ENCODE results near the gene TNNI2.
"Not testable (repeated sequence)": the region's sequence is repeated elsewhere in the genome, so short reads cannot be mapped to it uniquely, and the experiment has no call there.

TNNI2 gene

GRCh38 chr11:1797391-1798125, 41.2 kb upstream of the TNNI2 start:
- Histone ChIP-seq H3K27me3 (ENCODE audit: control insufficient read depth, insufficient read depth, low read length) (no peaks in the 10 kb centered on the region), H3K9ac (no peak overlapping the region), H3K9me3 (ENCODE audit: control insufficient read depth, low read length) (no peaks in the 10 kb centered on the region), H3K4me1 (no peaks in the 10 kb centered on the region), H3K36me3 (ENCODE audit: control insufficient read depth, insufficient read depth, low read length) (no peaks in the 10 kb centered on the region), H3K79me2 (no peaks in the 10 kb centered on the region), H3K27ac (no peak overlapping the region), H3K4me3 (ENCODE audit: low read depth, low read length) (no peak overlapping the region), H3K4me2 (ENCODE audit: low read length) (no peak overlapping the region), H2AFZ (no peak overlapping the region)
- no peak for TF ChIP-seq CTCF (IDR thresholded peaks at IDR 0.05)

GRCh38 chr11:1803246-1803645, 35.5 kb upstream of the TNNI2 start:
- Histone ChIP-seq H3K4me2 (ENCODE audit: low read length) (no peak overlapping the region), H3K4me3 (ENCODE audit: low read depth, low read length) (no peak overlapping the region), H3K27ac (no peak overlapping the region), H3K79me2 (no peaks in the 10 kb centered on the region), H3K27me3 (ENCODE audit: control insufficient read depth, insufficient read depth, low read length) (no peaks in the 10 kb centered on the region), H3K36me3 (ENCODE audit: control insufficient read depth, insufficient read depth, low read length) (no peaks in the 10 kb centered on the region), H3K4me1 (no peaks in the 10 kb centered on the region), H3K9ac (no peak overlapping the region), H3K9me3 (ENCODE audit: control insufficient read depth, low read length) (no peaks in the 10 kb centered on the region), H2AFZ (no peak overlapping the region)
- no peak for TF ChIP-seq CTCF (IDR thresholded peaks at IDR 0.05)

GRCh38 chr11:1803835-1804519, 34.8 kb upstream of the TNNI2 start:
- not testable (repeated sequence) for H3K4me2 ChIP-seq (ENCODE audit: low read length)

GRCh38 chr11:1805525-1805924, 33.3 kb upstream of the TNNI2 start:
- no peaks in the 10 kb centered on the region for H3K9me3 ChIP-seq (ENCODE audit: control insufficient read depth, low read length)
- no peaks in the 10 kb centered on the region for H3K4me1 ChIP-seq
- no peaks in the 10 kb centered on the region for H3K79me2 ChIP-seq
- no peaks in the 10 kb centered on the region for H3K36me3 ChIP-seq (ENCODE audit: control insufficient read depth, insufficient read depth, low read length)
- H3K27me3 ChIP-seq (ENCODE audit: control insufficient read depth, insufficient read depth, low read length), result no peaks in the 10 kb centered on the region
- no peak for TF ChIP-seq CTCF (IDR thresholded peaks at IDR 0.05)
- no peak overlapping the region for H3K4me3 ChIP-seq (ENCODE audit: low read depth, low read length)
- H3K9ac ChIP-seq, result no peak overlapping the region
- no peak overlapping the region for H3K4me2 ChIP-seq (ENCODE audit: low read length)
- no peak overlapping the region for H3K27ac ChIP-seq
- no peak overlapping the region for H2AFZ ChIP-seq

More at GRCh38 chr11:1803835-1804519, 34.8 kb upstream of the TNNI2 start:
- H3K9me3 ChIP-seq (ENCODE audit: control insufficient read depth, low read length); H3K36me3 ChIP-seq (ENCODE audit: control insufficient read depth, insufficient read depth, low read length); H3K4me3 ChIP-seq (ENCODE audit: low read depth, low read length); H3K27ac ChIP-seq; H2AFZ ChIP-seq; H3K4me1 ChIP-seq; H3K27me3 ChIP-seq (ENCODE audit: control insufficient read depth, insufficient read depth, low read length); H3K9ac ChIP-seq; H3K79me2 ChIP-seq: not testable (repeated sequence)

- H2AFZ ChIP-seq, result no peak overlapping the region
- no peak overlapping the region for H3K4me3 ChIP-seq (ENCODE audit: low read depth, low read length)
- H3K9me3 ChIP-seq (ENCODE audit: control insufficient read depth, low read length), result no peaks in the 10 kb centered on the region
- no peak for TF ChIP-seq CTCF (IDR thresholded peaks at IDR 0.05)
- H3K79me2 ChIP-seq, result no peaks in the 10 kb centered on the region
- H3K4me2 ChIP-seq (ENCODE audit: low read length), result no peak overlapping the region
- no peaks in the 10 kb centered on the region for H3K27me3 ChIP-seq (ENCODE audit: control insufficient read depth, insufficient read depth, low read length)
- H3K36me3 ChIP-seq (ENCODE audit: control insufficient read depth, insufficient read depth, low read length), result no peaks in the 10 kb centered on the region
- no peak overlapping the region for H3K27ac ChIP-seq
- no peak overlapping the region for H3K9ac ChIP-seq
- no peaks in the 10 kb centered on the region for H3K4me1 ChIP-seq
Observed at GRCh38 chr11:1807264-1807995, 31.4 kb upstream of the TNNI2 start.
